ENCODE data around the gene RNF38.

- TF ChIP-seq CTCF (IDR thresholded peaks at IDR 0.05) = no peak
- TF ChIP-seq POLR2A (IDR thresholded peaks at IDR 0.05) = no peak
Measured at GRCh38 chr9:36431078-36431477, 31.0 kb upstream of the RNF38 start.
